GM18507 (cell line): ENCODE data around the gene PDCD4.
"Not testable (repeated sequence)": the region's sequence is repeated elsewhere in the genome, so short reads cannot be mapped to it uniquely, and the experiment has no call there.

Source experiments
- DNase-seq: peaks from one replicate; pipeline ENCODE4 v3.0.0; 2011; ENCODE audit warnings: low read depth; ENCODE audit not compliant: insufficient read length; ENCODE audit errors: extremely low spot score
- FAIRE-seq: peaks from 2 replicates; lab custom pipeline; 2011; peaks lifted over from hg19 to GRCh38; lab: Jason Lieb, UNC

PDCD4 gene

GRCh38 chr10:110912374-110912773 is 40.6 kb downstream of the PDCD4 start:
- FAIRE-seq (no peak), DNase-seq (no peak)

GRCh38 chr10:110914431-110914830 is 42.7 kb downstream of the PDCD4 start:
- FAIRE-seq = no peak

GRCh38 chr10:110915035-110915434 is 43.3 kb downstream of the PDCD4 start:
- FAIRE-seq (peak; percentile 78), DNase-seq (no peak)

More at GRCh38 chr10:110914431-110914830, 42.7 kb downstream of the PDCD4 start:
- no peak for DNase-seq

GRCh38 chr10:110915600-110915999 is 43.9 kb downstream of the PDCD4 start:
- not testable (repeated sequence) for DNase-seq
- peak; percentile 12 for FAIRE-seq

GRCh38 chr10:110916554-110917346 is 45.0 kb downstream of the PDCD4 start:
- DNase-seq (no peak), FAIRE-seq (peak; percentile 21)

GRCh38 chr10:110918269-110918642 is 46.5 kb downstream of the PDCD4 start:
- DNase-seq (no peak), FAIRE-seq (no peak)

GRCh38 chr10:110918643-110919348 is 47.1 kb downstream of the PDCD4 start, which contains the start of gene BBIP1:
TSS of gene BBIP1 (minus strand) at chr10:110919180. CDS start at chr10:110918157, 1,023 bp downstream.
- DNase-seq = peak; percentile 72
- peak; percentile 99 for FAIRE-seq

GRCh38 chr10:110919349-110919931 is 47.7 kb downstream of the PDCD4 start, which contains the start of gene SHOC2:
TSS of gene SHOC2 (plus strand) at chr10:110919604. CDS start at chr10:110964359, 44,755 bp downstream.
- FAIRE-seq (no peak), DNase-seq (peak; percentile 79)

GRCh38 chr10:110919971-110920881 is 48.5 kb downstream of the PDCD4 start:
- no peak for DNase-seq
- FAIRE-seq = peak; percentile 89

- DNase-seq (no peak), FAIRE-seq (peak; percentile 93)
Measured at GRCh38 chr10:110923856-110924493, 52.2 kb downstream of the PDCD4 start.

GRCh38 chr10:110927461-110927860 is 55.7 kb downstream of the PDCD4 start:
- FAIRE-seq = no peak
- DNase-seq = no peak

- DNase-seq = no peak
- FAIRE-seq = no peak
Measured at GRCh38 chr10:110931769-110932381, 60.1 kb downstream of the PDCD4 start.

GRCh38 chr10:110932505-110933180 is 60.9 kb downstream of the PDCD4 start:
- FAIRE-seq (no peak), DNase-seq (no peak)

- DNase-seq (no peak), FAIRE-seq (no peak)
Measured at GRCh38 chr10:110936757-110937156, 65.0 kb downstream of the PDCD4 start.

GRCh38 chr10:110939419-110939818 is 67.7 kb downstream of the PDCD4 start:
- FAIRE-seq (peak; percentile 51), DNase-seq (no peak)

GRCh38 chr10:110944792-110945396 is 73.2 kb downstream of the PDCD4 start:
- DNase-seq (no peak), FAIRE-seq (no peak)

- FAIRE-seq (no peak), DNase-seq (no peak)
Measured at GRCh38 chr10:110946496-110946895, 74.8 kb downstream of the PDCD4 start.
